SU-DHL-6 (cell line): ENCODE measurements around the gene CDK14.
"Not testable (repeated sequence)": the region's sequence is repeated elsewhere in the genome, so short reads cannot be mapped to it uniquely, and the experiment has no call there.

ENCODE experiments used
- H2AFZ ChIP-seq: fragments of 200-600 bp; sonication (generic); 2 replicates; pipeline ENCODE4 v1.6.1; 2014; ENCODE audit warnings: low read depth, mild to moderate bottlenecking, moderate library complexity, mixed read lengths, antibody characterized with exemption, low read length; ENCODE audit not compliant: severe bottlenecking
- H3F3A ChIP-seq: fragments of 200-600 bp; shearing (Covaris generic); 2 replicates; pipeline ENCODE4 v1.6.0; 2016; ENCODE audit warnings: antibody characterized with exemption, mild to moderate bottlenecking; ENCODE audit not compliant: insufficient read depth
- H3K27ac ChIP-seq: fragments of 200-600 bp; sonication (generic); 2 replicates; pipeline ENCODE4 v1.5.1; 2016; ENCODE audit warnings: low read depth, mild to moderate bottlenecking, low read length, moderate library complexity, mixed read lengths
- H3K27me3 ChIP-seq: fragments of 200-600 bp; sonication (generic), shearing (Covaris generic); 2 replicates; pipeline ENCODE4 v1.6.0; 2014; ENCODE audit warnings: mild to moderate bottlenecking, low read length
- H3K36me3 ChIP-seq: fragments of 200-600 bp; sonication (generic); 2 replicates; pipeline ENCODE4 v1.6.1; 2014; ENCODE audit warnings: mild to moderate bottlenecking, low read length, mixed read lengths
- H3K4me2 ChIP-seq: fragments of 300-600, 200-600 bp; shearing (Covaris generic), sonication (generic); 2 replicates; pipeline ENCODE4 v1.6.0; 2014; ENCODE audit warnings: low read length, low read depth, mild to moderate bottlenecking; ENCODE audit not compliant: poor library complexity, severe bottlenecking
- H3K4me3 ChIP-seq: fragments of 200-600 bp; sonication (generic); 2 replicates; pipeline ENCODE4 v1.5.1; 2014; ENCODE audit warnings: antibody characterized with exemption, low read length, mild to moderate bottlenecking, mixed read lengths; ENCODE audit not compliant: insufficient read depth, poor library complexity, severe bottlenecking
- H3K79me2 ChIP-seq: fragments of 200-600 bp; sonication (generic); 2 replicates; pipeline ENCODE4 v1.6.1; 2014; ENCODE audit warnings: mild to moderate bottlenecking, low read length, moderate library complexity; ENCODE audit not compliant: insufficient read depth
- H3K9ac ChIP-seq: fragments of 200-600 bp; sonication (generic); 2 replicates; pipeline ENCODE4 v1.7.0; 2014; ENCODE audit warnings: mild to moderate bottlenecking, low read length
- H3K9me2 ChIP-seq: fragments of 200-600 bp; sonication (generic); replicated peaks from 2 replicates; pipeline ENCODE4 v1.6.1; 2014; ENCODE audit warnings: low read length; ENCODE audit not compliant: insufficient read depth
- H3K9me3 ChIP-seq: fragments of 200-600 bp; sonication (generic); 2 replicates; pipeline ENCODE4 v1.6.1; 2014; ENCODE audit warnings: low read length, mixed read lengths; ENCODE audit not compliant: insufficient read depth
- H4K20me1 ChIP-seq: fragments of 200-600 bp; sonication (generic); 2 replicates; pipeline ENCODE4 v1.6.1; 2014; ENCODE audit warnings: low read depth, mild to moderate bottlenecking, antibody characterized with exemption, low read length, moderate library complexity, mixed read lengths
- EZH2phosphoT487 ChIP-seq: fragments of 200-600 bp; sonication (generic), shearing (Covaris generic); conservative IDR thresholded peaks from 2 replicates; pipeline ENCODE4 v1.6.1; 2018; ENCODE audit warnings: mild to moderate bottlenecking, antibody characterized with exemption, low read length, moderate library complexity, mixed read lengths
- TF ChIP-seq, protein P1 (sequence below): fragments of 200-600 bp; sonication (generic); IDR thresholded peaks from one replicate; pipeline ENCODE4 v1.5.1; 2017; ENCODE audit warnings: antibody characterized with exemption, mild to moderate bottlenecking, low read length, moderate library complexity; ENCODE audit not compliant: insufficient read depth, poor library complexity, severe bottlenecking

Gene CDK14

DNA sequence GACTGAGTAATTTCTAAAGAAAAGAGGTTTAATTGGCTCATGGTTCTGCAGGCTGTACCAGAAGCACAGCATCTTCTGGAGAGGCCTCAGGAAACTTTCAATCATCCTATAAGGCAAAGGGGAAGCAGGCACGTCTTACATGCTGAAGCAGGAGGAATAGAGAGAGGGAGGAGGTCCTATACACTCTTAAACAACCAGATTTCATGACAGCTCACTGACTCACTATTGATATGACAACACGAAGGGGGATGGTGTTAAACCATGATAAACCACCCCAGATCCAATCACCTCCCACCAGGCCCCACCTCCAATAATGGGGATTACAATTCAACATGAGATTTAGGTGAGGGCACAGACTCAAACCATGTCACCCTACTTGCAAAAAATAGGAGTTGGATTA lies 201.5 kb downstream of the CDK14 start:
- Histone ChIP-seq H3K27ac (no peak overlapping the region), H3K4me2 (no peak overlapping the region), H3K9ac (no peak overlapping the region), H3K79me2 (peaks cover 94% of the 10 kb centered on the region), H3K27me3 (no peaks in the 10 kb centered on the region), H3F3A (no peaks in the 10 kb centered on the region), H4K20me1 (no peaks in the 10 kb centered on the region; the same call in 1 of the 2 replicates), H3K9me2 (no peaks in the 10 kb centered on the region), H3K4me3 (no peak overlapping the region), H3K36me3 (peaks cover 58% of the 10 kb centered on the region), H3K9me3 (peaks cover 12% of the 10 kb centered on the region; the same call in 1 of the 2 replicates), H2AFZ (no peak overlapping the region)
- no peak for TF ChIP-seq EZH2phosphoT487
- TF ChIP-seq, protein P1, sequence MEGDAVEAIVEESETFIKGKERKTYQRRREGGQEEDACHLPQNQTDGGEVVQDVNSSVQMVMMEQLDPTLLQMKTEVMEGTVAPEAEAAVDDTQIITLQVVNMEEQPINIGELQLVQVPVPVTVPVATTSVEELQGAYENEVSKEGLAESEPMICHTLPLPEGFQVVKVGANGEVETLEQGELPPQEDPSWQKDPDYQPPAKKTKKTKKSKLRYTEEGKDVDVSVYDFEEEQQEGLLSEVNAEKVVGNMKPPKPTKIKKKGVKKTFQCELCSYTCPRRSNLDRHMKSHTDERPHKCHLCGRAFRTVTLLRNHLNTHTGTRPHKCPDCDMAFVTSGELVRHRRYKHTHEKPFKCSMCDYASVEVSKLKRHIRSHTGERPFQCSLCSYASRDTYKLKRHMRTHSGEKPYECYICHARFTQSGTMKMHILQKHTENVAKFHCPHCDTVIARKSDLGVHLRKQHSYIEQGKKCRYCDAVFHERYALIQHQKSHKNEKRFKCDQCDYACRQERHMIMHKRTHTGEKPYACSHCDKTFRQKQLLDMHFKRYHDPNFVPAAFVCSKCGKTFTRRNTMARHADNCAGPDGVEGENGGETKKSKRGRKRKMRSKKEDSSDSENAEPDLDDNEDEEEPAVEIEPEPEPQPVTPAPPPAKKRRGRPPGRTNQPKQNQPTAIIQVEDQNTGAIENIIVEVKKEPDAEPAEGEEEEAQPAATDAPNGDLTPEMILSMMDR: no peak

DNA sequence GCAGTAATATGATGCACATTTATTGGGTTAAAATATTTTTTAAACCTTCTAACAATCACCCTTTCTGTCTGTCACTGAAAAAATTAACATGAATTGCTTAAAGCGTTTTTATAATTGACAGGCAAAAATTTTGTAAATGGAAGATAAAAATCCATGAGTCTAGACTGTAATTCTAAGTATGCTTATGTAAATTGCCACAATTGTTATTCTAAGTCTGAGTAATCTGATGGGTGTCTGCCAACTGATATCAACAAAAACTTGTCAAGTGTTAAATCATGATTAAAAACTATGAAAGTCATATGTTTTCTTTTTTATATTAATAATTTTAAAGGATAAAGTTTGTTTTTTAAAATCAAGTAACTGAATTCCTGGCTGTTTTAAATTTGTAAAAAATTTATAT lies 208.2 kb downstream of the CDK14 start:
- H3K4me3 ChIP-seq: no peak overlapping the region
- peaks cover 65% of the 10 kb centered on the region for H3K36me3 ChIP-seq
- H4K20me1 ChIP-seq: no peaks in the 10 kb centered on the region
- no peak overlapping the region for H3K27ac ChIP-seq
- H3K9ac ChIP-seq: no peak overlapping the region
- no peaks in the 10 kb centered on the region for H3K27me3 ChIP-seq
- peaks cover 51% of the 10 kb centered on the region for H3K79me2 ChIP-seq
- TF ChIP-seq, protein P1: no peak
- no peak for TF ChIP-seq EZH2phosphoT487
- no peak overlapping the region for H2AFZ ChIP-seq
- no peaks in the 10 kb centered on the region for H3K9me2 ChIP-seq
- no peak overlapping the region for H3K4me2 ChIP-seq
- H3K9me3 ChIP-seq: no peaks in the 10 kb centered on the region
- no peaks in the 10 kb centered on the region for H3F3A ChIP-seq

DNA sequence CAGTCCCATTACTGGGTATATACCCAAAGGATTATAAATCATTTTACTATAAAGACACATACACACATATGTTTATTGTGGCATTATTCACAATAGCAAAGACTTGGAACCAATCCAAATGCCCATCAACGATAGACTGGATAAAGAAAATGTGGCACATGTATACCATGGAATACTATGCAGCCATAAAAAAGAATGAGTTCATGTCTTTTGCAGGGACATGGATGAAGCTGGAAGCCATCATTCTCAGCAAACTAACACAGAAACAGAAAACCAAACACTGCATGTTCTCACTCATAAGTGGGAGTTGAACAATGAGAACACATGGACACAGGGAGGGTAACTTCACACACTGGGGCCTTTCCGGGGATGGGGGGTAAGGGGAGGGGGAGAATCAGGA lies 219.4 kb downstream of the CDK14 start:
- H3K9me3 ChIP-seq, H3K27ac ChIP-seq, H3K9me2 ChIP-seq, H3K9ac ChIP-seq, H4K20me1 ChIP-seq, H2AFZ ChIP-seq, H3F3A ChIP-seq, H3K4me3 ChIP-seq, H3K27me3 ChIP-seq, H3K4me2 ChIP-seq: not testable (repeated sequence)
- peaks cover 61% of the 10 kb centered on the region for H3K79me2 ChIP-seq
- peaks cover 29% of the 10 kb centered on the region for H3K36me3 ChIP-seq

DNA sequence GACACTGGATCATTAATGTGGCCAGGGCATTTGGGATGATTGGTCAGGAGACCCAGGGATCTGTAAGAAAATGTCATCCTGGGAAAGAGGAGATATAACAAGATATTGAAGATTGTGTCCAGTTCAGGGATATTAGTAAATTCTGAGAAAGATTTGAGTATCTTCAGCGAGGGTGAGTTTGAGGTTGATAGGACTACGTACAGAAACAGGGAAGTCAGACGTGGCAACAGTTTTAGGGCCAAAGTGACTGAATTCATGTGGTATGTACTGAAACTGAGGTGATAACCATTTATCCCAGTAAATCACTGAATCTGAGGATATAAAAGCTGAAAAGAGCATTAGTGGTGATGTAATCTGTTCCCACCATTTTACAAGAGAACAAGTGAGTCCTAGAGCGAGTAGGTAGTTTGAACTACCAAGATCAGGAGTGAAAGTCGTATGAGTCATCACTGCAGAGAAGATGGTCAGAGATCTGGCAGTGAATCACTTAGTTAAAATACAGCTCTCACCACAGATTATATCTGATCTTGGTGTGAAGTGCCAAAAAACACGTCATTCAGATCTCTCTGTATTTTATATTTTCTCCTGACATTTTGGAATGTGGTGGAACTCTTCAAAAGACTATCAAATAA lies 220.5 kb downstream of the CDK14 start:
- Histone ChIP-seq H3K4me2 (no peak overlapping the region), H3K36me3 (peaks cover 32% of the 10 kb centered on the region), H3K27ac (no peak overlapping the region), H3K9ac (no peak overlapping the region), H4K20me1 (no peaks in the 10 kb centered on the region), H2AFZ (no peak overlapping the region), H3K4me3 (no peak overlapping the region), H3K79me2 (peaks cover 66% of the 10 kb centered on the region), H3K27me3 (no peaks in the 10 kb centered on the region), H3K9me2 (no peaks in the 10 kb centered on the region), H3K9me3 (no peaks in the 10 kb centered on the region), H3F3A (0 out of 2 replicates have a peak, but pooled peaks cover 6% of the 10 kb centered on the region)
- TF ChIP-seq, protein P1: no peak
- TF ChIP-seq EZH2phosphoT487: no peak
